A673 (cell line): ENCODE results near the gene SEC23IP.
"Not testable (repeated sequence)": the region's sequence is repeated elsewhere in the genome, so short reads cannot be mapped to it uniquely, and the experiment has no call there.

Experiments used
- EZH2 ChIP-seq: fragments of 200-600 bp; sonication (generic); IDR thresholded peaks from 2 replicates; pipeline ENCODE4 v1.6.1; 2017; ENCODE audit warnings: borderline replicate concordance, low read depth, mild to moderate bottlenecking, mixed read lengths, antibody characterized with exemption, low read length; ENCODE audit not compliant: poor library complexity, severe bottlenecking
- TF ChIP-seq, protein P1 (sequence below): fragments of 300-800, 200-600 bp; sonication (generic); conservative IDR thresholded peaks from 2 replicates; pipeline ENCODE4 v1.5.1; 2017; ENCODE audit warnings: low read depth, mild to moderate bottlenecking, antibody characterized with exemption, low read length, moderate library complexity, mixed read lengths

DNA sequence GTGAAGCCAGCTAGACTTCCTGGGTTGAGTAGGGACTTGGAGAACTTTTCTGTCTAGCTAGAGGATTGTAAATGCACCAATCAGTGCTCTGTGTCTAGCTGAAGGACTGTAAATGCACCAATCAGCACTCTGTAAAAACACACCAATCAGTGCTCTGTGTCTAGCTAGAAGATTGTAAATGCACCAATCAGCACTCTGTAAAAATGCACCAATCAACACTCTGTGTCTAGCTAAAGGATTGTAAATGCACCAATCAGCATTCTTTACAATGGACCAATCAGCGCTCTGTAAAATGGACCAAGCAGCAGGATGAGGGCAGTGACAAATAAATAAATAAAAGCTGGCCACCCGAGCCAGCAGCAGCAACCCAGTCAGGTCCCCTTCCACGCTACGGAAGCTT is 2.2 kb upstream of the SEC23IP start:
- TF ChIP-seq, protein P1, sequence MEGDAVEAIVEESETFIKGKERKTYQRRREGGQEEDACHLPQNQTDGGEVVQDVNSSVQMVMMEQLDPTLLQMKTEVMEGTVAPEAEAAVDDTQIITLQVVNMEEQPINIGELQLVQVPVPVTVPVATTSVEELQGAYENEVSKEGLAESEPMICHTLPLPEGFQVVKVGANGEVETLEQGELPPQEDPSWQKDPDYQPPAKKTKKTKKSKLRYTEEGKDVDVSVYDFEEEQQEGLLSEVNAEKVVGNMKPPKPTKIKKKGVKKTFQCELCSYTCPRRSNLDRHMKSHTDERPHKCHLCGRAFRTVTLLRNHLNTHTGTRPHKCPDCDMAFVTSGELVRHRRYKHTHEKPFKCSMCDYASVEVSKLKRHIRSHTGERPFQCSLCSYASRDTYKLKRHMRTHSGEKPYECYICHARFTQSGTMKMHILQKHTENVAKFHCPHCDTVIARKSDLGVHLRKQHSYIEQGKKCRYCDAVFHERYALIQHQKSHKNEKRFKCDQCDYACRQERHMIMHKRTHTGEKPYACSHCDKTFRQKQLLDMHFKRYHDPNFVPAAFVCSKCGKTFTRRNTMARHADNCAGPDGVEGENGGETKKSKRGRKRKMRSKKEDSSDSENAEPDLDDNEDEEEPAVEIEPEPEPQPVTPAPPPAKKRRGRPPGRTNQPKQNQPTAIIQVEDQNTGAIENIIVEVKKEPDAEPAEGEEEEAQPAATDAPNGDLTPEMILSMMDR = not testable (repeated sequence)
- TF ChIP-seq EZH2 = not testable (repeated sequence)
